Keratinocyte (primary cell): ENCODE results near the gene C21orf58. TPM values are rescaled to one million over a fixed set of nuclear protein-coding genes. Genes with fewer than 3 reads are reported as not detected.

Source experiments
- DNase-seq: peaks from one replicate; pipeline ENCODE4 v3.0.0-alpha.2; 2011; ENCODE audit warnings: low read depth, missing footprints, low spot score
- FAIRE-seq: peaks from 2 replicates; lab custom pipeline; 2011; peaks lifted over from hg19 to GRCh38; lab: Jason Lieb, UNC
- H2AFZ ChIP-seq: 2 replicates; pipeline ENCODE4 v1.6.0; 2012; ENCODE audit warnings: low read length, control low read depth, inconsistent platforms; ENCODE audit not compliant: control insufficient read depth
- H3K27ac ChIP-seq: 2 replicates; pipeline ENCODE4 v1.5.1; 2011; ENCODE audit warnings: low read length; ENCODE audit not compliant: control insufficient read depth, insufficient read depth
- H3K27me3 ChIP-seq: 3 replicates; pipeline ENCODE4 v1.6.0; 2011; ENCODE audit warnings: low read length; ENCODE audit not compliant: control insufficient read depth, insufficient read depth; ENCODE audit errors: extremely low read depth
- H3K36me3 ChIP-seq, 2 experiments: 2 replicates in 1 of 2; 3 replicates in 1 of 2; pipeline ENCODE4 v1.5.1; 2011; ENCODE audit warnings: low read length in 2 of 2, mild to moderate bottlenecking in 1 of 2; ENCODE audit not compliant: control insufficient read depth in 2 of 2, insufficient read depth in 2 of 2; ENCODE audit errors: extremely low read depth in 1 of 2
- H3K4me1 ChIP-seq: 3 replicates; pipeline ENCODE4 v1.5.1; 2011; ENCODE audit warnings: low read length; ENCODE audit not compliant: control insufficient read depth, insufficient read depth; ENCODE audit errors: extremely low read depth
- H3K4me2 ChIP-seq: 3 replicates; pipeline ENCODE4 v1.6.0; 2011; ENCODE audit warnings: low read depth, low read length; ENCODE audit not compliant: control insufficient read depth, insufficient read depth; ENCODE audit errors: extremely low read depth
- H3K4me3 ChIP-seq, 3 experiments: fragments of 200-600 bp in 1 of 3; sonication (generic) in 1 of 3; 2 replicates in 2 of 3; 3 replicates in 1 of 3; pipeline ENCODE4 v1.5.1; 2011 to 2016; ENCODE audit warnings: low read length in 3 of 3, mild to moderate bottlenecking in 3 of 3, control low read depth in 2 of 3, inconsistent platforms in 1 of 3, low read depth in 1 of 3, mixed read lengths in 1 of 3, mixed run types in 1 of 3, moderate library complexity in 1 of 3; ENCODE audit not compliant: control insufficient read depth in 2 of 3, insufficient read depth in 2 of 3; ENCODE audit errors: extremely low read depth in 1 of 3
- H3K79me2 ChIP-seq: 2 replicates; pipeline ENCODE4 v1.6.0; 2012; ENCODE audit warnings: low read length; ENCODE audit not compliant: control insufficient read depth, insufficient read depth
- H3K9ac ChIP-seq: 3 replicates; pipeline ENCODE4 v1.6.0; 2011; ENCODE audit warnings: low read length; ENCODE audit not compliant: control insufficient read depth, insufficient read depth; ENCODE audit errors: extremely low read depth
- H3K9me1 ChIP-seq: 3 replicates; pipeline ENCODE4 v1.6.0; 2011; ENCODE audit warnings: low read length; ENCODE audit not compliant: control insufficient read depth, insufficient read depth; ENCODE audit errors: extremely low read depth
- H3K9me3 ChIP-seq: 2 replicates; pipeline ENCODE4 v1.5.1; 2012; ENCODE audit warnings: low read depth, low read length; ENCODE audit not compliant: control insufficient read depth
- H4K20me1 ChIP-seq: 3 replicates; pipeline ENCODE4 v1.6.0; 2011; ENCODE audit warnings: low read length; ENCODE audit not compliant: control insufficient read depth, insufficient read depth; ENCODE audit errors: extremely low read depth
- CTCF ChIP-seq, 3 experiments: IDR thresholded peaks in 1 of 3; conservative IDR thresholded peaks in 1 of 3; optimal IDR thresholded peaks in 1 of 3; 2 replicates in 2 of 3; 3 replicates in 1 of 3; pipeline versions ENCODE3 to v1.5.1; 2011; ENCODE audit warnings: low read length in 3 of 3, mild to moderate bottlenecking in 3 of 3, moderate library complexity in 2 of 3, control low read depth in 1 of 3, inconsistent platforms in 1 of 3; ENCODE audit not compliant: insufficient read depth in 2 of 3; ENCODE audit errors: extremely low read depth in 1 of 3
- EZH2 ChIP-seq: IDR thresholded peaks from one replicate; pipeline ENCODE4 v1.6.1; 2012; ENCODE audit warnings: inconsistent platforms, mild to moderate bottlenecking, low read length, moderate library complexity
- dilution Hi-C: fragments of 300-500 bp; cut with MboI; formaldehyde crosslinking; loops from one replicate; pipeline ENCODE4 v1.7.0; 2020; ENCODE audit warnings: low sequenced_read_pairs; ENCODE audit not compliant: extremely low pct_ligation_motif_present
- polyA plus RNA-seq, 5 experiments: library from polyadenylated mRNA; depleted of rRNA in 3 of 5; stranded (reverse) in 3 of 5; stranded (forward) in 1 of 5; unstranded in 1 of 5; fragments of >200 nt; gene quantifications; 1 replicate in 1 of 5; 2 replicates in 3 of 5; 3 replicates in 1 of 5; pipeline versions ENCODE4 v1.2.1 to v1.2.3, GENCODE V29; 2011 to 2012; ENCODE audit warnings: missing spikeins in 2 of 5, low read depth in 1 of 5, low replicate concordance in 1 of 5

The C21orf58 gene
- polyA plus RNA-seq, 1 donor (not counting 4 experiments of a cell fraction or from before 2014, with no cell fraction given), result 1.2 TPM

- no peak overlapping the region for H3K27ac ChIP-seq
- TF ChIP-seq CTCF (optimal IDR thresholded peaks at IDR 0.05 in 1 of 3, IDR thresholded peaks at IDR 0.05 in 1 of 3, conservative IDR thresholded peaks at IDR 0.05 in 1 of 3; ENCODE audit: extremely low read depth in 1 of 3, insufficient read depth in 2 of 3, low read length in 3 of 3) (no peak), EZH2 (no peak)
Observed at GRCh38 chr21:46347203-46347550, 23.5 kb upstream of the C21orf58 start.

GRCh38 chr21:46346296-46347202, 22.9 kb upstream of the C21orf58 start:
- no peak for DNase-seq
- H3K4me2 ChIP-seq, result no peak overlapping the region
- no peak overlapping the region for H2AFZ ChIP-seq
- H3K36me3 ChIP-seq, result peaks cover 29 to 36% of the 10 kb centered on the region in 2 experiments
- no peak for FAIRE-seq
- no peak overlapping the region for H3K9ac ChIP-seq
- H3K27me3 ChIP-seq, result no peaks in the 10 kb centered on the region
- H3K79me2 ChIP-seq, result peaks cover 18% of the 10 kb centered on the region
- H4K20me1 ChIP-seq, result no peaks in the 10 kb centered on the region
- no peak overlapping the region for H3K27ac ChIP-seq
- TF ChIP-seq EZH2 (no peak), CTCF (optimal IDR thresholded peaks at IDR 0.05 in 1 of 3, IDR thresholded peaks at IDR 0.05 in 1 of 3, conservative IDR thresholded peaks at IDR 0.05 in 1 of 3; ENCODE audit: extremely low read depth in 1 of 3, insufficient read depth in 2 of 3, low read length in 3 of 3) (no peak)
- no peaks in the 10 kb centered on the region for H3K4me1 ChIP-seq
- no peak overlapping the region for H3K4me3 ChIP-seq
- H3K9me1 ChIP-seq, result no peaks in the 10 kb centered on the region
- H3K9me3 ChIP-seq, result no peaks in the 10 kb centered on the region
- dilution Hi-C loops, result no loop called here

More at GRCh38 chr21:46347203-46347550, 23.5 kb upstream of the C21orf58 start:
- no peak for FAIRE-seq
- no peaks in the 10 kb centered on the region for H3K4me1 ChIP-seq
- dilution Hi-C loops, result no loop called here
- no peaks in the 10 kb centered on the region for H3K9me3 ChIP-seq
- DNase-seq, result no peak
- H3K79me2 ChIP-seq, result peaks cover 16% of the 10 kb centered on the region
- H3K9me1 ChIP-seq, result no peaks in the 10 kb centered on the region
- H3K4me2 ChIP-seq, result no peak overlapping the region
- peaks cover 31 to 41% of the 10 kb centered on the region in 2 experiments for H3K36me3 ChIP-seq
- H4K20me1 ChIP-seq, result no peaks in the 10 kb centered on the region
- H3K9ac ChIP-seq, result no peak overlapping the region
- H3K27me3 ChIP-seq, result no peaks in the 10 kb centered on the region
- no peak overlapping the region for H2AFZ ChIP-seq
- H3K4me3 ChIP-seq, result no peak overlapping the region
